Measurements from ENCODE around the gene PAQR4.

PAQR4 gene

DNA sequence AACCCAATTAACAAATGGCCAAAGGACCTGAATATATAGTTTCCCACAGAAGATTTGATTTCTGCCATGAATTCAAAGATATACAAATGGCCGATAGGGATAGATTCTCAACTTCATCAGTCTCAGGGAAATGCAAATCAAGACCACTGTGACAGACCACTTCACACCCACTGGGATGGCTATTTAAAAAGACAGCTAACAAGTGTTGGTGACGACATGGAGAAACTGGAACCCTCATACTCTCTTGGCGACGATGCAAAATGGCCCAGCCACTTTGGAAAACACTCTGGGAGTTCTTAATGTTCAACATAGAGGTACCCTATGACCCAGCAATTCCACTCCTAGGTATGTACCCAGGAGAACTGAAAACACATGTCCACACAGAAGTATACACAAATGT lies 22.5 kb upstream of the PAQR4 start:
- DNase-seq: no peak

- DNase-seq: no peak
Observed at GRCh38 chr16:2948807-2949704, 20.1 kb upstream of the PAQR4 start.

DNA sequence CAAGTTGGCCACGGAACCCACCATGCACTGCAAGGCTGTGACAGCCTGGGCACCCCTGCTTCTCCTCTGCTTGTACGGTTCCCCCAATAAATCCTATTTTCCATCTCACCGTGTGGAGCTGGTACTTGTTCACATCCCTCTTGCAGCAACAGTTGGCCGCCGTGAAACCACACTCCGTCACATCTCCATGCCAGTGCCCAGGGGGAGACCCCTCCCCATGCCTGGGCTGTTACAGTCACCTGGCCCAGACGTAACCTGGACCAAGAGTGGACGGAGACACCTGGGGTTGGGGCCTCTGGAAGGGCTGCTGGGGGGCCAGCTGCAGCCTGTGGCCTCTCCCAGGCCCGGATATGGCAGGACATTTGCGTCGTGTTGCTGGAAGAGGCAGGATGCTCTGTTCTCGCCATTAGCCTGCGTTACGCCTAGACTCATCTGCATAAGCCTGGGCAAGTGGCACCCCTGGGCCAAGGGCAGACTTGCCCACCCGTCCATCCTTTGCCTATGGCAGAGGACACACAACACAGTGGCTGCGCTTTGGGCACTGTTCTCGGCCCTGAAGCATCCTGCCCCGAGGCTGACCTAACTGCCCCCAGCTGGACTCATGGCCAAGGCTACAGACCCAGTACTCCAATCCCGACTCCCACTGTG lies 19.3 kb upstream of the PAQR4 start:
- DNase-seq: no peak

GRCh38 chr16:2950353-2950724 lies 18.8 kb upstream of the PAQR4 start:
- DNase-seq: no peak

GRCh38 chr16:2950773-2951172 lies 18.4 kb upstream of the PAQR4 start:
- DNase-seq: no peak

DNA sequence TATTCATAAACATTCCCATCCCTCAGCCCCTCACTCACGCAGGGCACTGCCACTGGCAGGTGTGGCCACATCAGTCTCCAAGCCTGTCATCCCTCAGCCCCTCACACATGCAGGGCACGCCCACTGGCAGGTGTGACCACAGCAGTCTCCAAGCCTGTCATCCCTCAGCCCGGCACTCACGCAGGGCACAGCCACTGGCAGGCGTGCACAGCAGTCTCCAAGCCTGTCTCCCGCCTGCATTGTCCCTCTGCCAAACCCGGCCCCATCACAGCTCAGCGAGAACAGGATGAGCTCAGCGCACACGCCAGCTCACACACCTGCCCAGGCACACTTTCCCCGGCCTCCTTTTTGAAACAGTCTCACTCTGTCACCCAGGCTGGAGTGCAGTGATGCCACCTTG lies 16.5 kb upstream of the PAQR4 start:
- no peak for DNase-seq

GRCh38 chr16:2953706-2954627 lies 15.2 kb upstream of the PAQR4 start:
- DNase-seq: no peak

GRCh38 chr16:2954656-2955381 lies 14.3 kb upstream of the PAQR4 start:
- no peak for DNase-seq

DNA sequence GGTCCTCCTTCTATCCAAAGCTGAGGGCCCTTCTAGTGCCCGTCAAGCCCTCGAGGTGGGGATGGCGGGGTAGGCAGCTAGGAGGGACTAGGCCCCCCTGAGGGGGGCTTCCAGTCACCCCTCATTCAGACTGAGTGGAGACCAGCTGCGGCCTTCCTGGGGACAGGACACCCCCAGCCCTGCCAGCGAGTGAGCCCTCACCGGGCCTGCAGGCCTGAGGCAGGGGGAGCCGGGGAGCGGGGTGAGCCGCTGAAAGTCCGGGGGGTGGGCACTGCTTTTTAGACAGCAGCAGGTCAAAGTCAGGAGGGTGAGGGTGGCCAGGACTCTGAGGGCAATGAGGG lies 13.7 kb upstream of the PAQR4 start:
- no peak for DNase-seq

- no peak for DNase-seq
Observed at GRCh38 chr16:2955779-2956578, 13.2 kb upstream of the PAQR4 start.

DNA sequence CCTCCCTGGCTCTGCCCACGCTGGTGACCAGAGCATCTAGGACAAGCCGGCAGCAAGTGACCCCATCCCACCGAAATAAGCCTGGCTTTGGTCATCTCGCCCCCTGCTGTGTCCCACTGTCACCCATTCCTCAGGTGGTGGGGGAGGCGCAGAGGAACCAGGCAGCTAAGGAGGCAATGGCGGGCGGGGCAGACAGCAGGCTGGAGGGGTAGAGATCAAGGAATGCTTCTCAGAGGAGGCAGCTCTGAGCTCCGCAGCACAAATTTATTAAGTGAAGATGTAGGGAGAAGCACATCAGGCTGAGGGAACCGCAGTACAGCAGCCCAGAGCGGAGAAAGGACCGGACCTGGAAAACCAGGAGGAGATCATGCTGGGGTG lies 12.6 kb upstream of the PAQR4 start:
- no peak for DNase-seq

GRCh38 chr16:2959206-2959605 lies 9.9 kb upstream of the PAQR4 start:
- DNase-seq: no peak

GRCh38 chr16:2960183-2961010 lies 8.8 kb upstream of the PAQR4 start:
- no peak for DNase-seq

DNA sequence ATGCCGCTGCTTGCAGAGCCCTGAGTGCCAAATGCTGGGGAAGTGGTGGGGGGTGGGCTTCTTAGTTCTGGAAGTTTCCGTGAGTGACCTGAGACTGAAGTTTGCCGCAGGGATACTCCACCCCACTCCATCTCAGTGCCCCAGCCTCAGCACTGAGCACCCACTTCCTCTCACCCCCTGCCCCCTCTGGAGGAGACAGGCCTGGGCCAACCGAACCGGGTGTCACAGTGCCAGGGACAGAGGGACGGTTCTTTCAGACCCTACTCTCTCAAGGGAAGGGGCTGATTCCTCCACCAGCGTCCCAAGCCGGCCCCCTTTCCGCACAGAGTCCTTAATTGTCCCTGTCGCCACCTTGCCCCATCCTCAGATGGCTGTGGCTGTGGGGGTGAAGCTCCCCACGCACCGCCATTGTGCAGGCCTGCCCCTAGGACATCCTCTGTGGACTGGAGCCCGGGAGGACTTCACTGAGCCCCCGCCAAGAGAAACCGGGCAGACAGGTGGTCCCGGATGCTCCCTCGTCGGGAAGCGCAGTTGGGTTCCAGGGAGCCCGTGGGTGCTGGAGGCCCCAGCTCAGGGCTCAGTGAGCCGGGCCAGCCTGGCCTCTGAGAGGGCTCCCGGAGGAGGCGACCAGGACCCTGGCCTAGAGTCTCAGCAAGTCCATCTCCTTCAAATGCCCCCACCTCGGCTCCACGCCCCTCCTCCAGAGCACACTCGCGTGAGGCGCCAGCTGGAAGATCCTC lies 6.6 kb upstream of the PAQR4 start:
- no peak for DNase-seq

DNA sequence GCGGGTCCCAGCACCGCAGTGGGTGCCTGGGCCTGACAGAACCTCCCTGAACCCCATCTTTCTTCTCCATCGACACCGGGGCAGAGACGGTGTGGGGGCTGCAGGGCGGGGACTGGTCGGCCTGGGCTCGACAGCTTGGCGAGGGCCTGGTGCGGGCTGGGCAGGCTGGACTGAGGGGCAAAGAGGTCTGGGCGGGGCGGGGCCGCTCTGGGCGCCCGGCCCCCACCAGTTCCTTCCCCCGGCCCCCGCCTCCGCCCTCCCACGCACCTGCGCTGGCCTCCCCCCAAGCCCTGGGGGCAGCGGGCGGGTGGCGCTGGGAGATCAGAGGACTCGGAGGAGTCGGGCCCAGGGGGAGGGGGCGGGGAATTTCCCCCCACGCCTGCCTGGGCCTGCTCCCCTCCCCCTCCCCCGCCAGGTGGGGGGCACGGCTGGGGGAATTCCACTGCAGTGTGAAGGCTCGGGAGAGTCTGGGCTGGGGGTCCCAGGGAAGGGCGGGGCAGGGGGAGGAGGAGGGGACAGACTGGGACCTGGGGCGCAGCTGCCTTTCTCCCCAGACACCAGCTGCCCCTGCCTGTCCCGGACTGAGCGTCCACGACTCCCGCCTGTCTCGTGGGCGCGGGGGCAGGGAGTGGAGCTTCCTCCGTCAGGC lies 6.0 kb upstream of the PAQR4 start:
- DNase-seq: no peak

- peak; percentile 64 for DNase-seq
Observed at GRCh38 chr16:2963723-2964474, 5.2 kb upstream of the PAQR4 start, which contains the start of gene KREMEN2. TSS of gene KREMEN2 (plus strand) at chr16:2964275. CDS start at chr16:2964521, 246 bp downstream.

GRCh38 chr16:2964475-2965336 lies 4.4 kb upstream of the PAQR4 start:
- peak; percentile 80 for DNase-seq

Measured in activated CD4-positive, alpha-beta T cell treated with anti-CD3 and anti-CD28 coated beads for 48 hours (primary cell).